CD4-positive, alpha-beta T cell treated with Interferon alpha-2 for 1 hour (primary cell): ENCODE measurements around the gene LEO1.
A peak's percentile ranks its signal among the peaks of the same experiment; 100 is the strongest.

Experiments used
- DNase-seq, 2 donors: peaks; one replicate each; pipeline ENCODE4 v3.0.0-alpha.2; 2020 to 2022

LEO1 gene

GRCh38 chr15:51971375-51972133 is at the start of gene LEO1:
TSS of gene LEO1 (minus strand) at chr15:51971778. CDS start at chr15:51971745, 33 bp downstream.
- DNase-seq = peak; percentile 93 to 96

- peak; percentile 67 to 74 for DNase-seq
These were observed 49.6 kb upstream of the LEO1 start for GRCh38 chr15:52021128-52021671.

DNA sequence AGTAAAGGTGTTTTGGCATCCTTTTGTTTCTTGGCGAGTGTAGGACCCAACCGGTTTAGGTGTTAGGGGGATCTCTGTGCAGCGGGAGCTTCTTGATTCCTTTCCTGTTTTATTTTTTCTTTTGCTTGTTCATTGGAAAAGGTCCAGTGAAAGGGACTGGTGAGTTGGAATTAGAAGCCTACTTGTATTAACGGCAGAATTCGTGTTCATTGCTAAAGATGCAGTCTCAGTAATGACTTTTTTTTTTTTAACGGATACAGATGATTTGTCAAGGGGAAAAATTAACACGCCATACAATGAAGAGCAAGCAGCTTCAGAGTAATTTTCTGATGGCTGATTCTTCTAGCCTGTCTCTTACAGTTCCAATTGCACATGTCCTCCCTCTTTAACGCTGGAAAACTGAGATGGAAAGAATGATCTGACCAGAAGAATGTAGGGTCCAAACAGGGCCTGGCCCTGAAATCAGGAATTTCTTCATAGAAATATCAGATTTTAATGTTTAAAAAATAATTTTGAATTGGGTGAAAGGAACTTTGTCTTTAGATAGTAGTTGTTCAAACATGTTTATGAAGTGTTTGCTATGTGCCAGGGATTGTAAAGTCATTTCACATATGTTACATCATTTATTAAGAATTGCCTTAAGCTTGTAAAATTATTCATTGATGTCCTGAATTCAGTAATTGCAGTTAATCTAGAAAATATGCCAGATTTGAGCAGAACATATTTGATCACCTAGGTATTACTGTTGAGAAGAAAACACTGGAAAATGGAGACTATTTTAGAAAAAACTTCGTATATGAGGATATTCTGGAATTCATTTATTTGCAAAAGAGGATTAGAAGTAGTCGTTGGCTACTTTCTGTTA is 48.9 kb upstream of the LEO1 start:
- peak in 1 of 2 donors; percentile 19 for DNase-seq

GRCh38 chr15:52019394-52020220 is 48.0 kb upstream of the LEO1 start:
- DNase-seq = peak; percentile 71 to 76

GRCh38 chr15:52018693-52019393 is 47.3 kb upstream of the LEO1 start, which contains the start of gene MAPK6:
TSS of gene MAPK6 (plus strand) at chr15:52019219. CDS start at chr15:52046461, 27,242 bp downstream.
- peak; percentile 94 to 96 for DNase-seq

DNA sequence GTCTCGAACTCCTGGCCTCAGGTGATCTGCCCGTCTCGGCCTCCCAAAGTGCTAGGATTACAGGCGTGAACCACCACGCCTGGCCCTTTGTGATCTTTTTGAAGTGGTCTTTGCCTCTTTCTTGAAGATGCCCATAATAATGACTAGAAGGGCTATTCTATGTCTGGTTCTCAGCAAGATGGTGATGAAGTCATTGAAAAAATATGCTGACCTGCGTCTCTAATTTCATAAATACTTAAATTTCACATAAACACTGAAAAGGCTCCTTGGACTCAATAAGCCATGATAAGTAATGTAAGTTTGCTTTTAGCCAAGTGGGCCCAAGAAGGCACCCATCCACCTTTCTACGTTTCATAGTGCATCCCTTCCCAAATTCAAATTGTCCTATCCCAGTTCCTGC is 46.7 kb upstream of the LEO1 start:
- no peak for DNase-seq

DNA sequence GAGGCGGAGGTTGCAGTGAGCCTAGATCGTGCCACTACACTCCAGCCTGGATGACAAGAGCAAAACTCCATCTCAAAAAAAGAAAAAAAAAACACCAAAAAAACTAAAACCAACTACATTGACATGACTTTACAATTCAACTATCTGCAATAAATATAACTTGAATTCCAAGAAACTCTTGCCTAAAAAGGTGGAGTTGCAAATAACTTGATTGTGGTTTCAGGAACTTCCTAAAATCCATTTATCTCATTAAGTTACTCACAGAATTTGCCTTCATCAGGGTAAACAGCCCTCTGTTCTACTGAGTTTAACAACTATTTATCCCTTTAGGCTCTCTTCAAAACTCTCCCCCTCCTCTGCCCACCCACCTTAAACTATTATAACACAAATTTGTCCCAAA is 44.7 kb upstream of the LEO1 start:
- no peak for DNase-seq

GRCh38 chr15:52014616-52015015 is 43.0 kb upstream of the LEO1 start:
- no peak for DNase-seq

GRCh38 chr15:52013151-52013791 is 41.7 kb upstream of the LEO1 start:
- DNase-seq = no peak

- DNase-seq = no peak
These were observed 40.6 kb upstream of the LEO1 start for GRCh38 chr15:52012210-52012609.

- DNase-seq = no peak
These were observed 40.1 kb upstream of the LEO1 start for GRCh38 chr15:52011711-52012144.

DNA sequence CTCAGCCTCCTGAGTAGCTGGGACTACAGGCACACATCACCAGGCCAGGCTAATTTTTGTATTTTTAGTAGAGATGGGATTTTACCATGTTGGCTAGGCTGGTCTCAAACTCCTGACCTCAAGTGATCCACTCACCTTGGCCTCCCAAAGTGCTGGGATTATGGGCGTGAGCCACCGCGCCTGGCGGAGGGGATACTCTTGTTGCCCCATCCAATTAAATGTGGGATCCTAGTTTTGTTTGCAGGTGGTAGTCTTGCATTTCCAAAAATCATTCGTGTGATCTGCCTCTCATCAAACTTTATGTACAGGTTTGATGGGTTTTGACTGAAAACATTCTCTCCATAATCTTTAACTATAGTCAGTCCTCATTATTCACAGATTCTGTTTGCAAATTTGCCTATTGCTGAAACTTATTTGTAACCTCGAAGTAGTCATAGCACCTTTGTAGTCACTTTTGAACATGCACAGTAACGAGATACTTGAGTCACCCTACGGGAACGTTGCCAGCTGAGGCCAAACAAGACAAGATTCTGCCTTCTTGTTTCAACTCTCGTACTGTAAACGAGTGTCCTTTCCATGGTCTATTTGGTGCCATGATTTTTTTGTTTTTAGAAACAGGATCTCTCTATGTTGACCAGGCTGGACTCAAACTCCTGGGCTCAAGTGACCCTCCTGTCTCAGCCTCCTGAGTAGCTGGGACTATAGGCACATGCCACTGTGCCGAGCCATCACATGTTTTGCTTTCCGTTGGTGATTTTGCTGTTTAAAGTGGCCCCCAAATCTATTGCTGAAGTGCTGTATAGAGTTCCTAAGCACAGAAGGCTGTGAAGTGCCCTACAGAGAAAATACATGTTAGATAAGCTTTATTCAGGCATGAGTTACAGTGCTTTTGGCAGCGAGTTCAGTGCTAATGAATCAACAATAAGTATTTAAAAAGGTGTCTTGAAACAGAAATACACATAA is 39.3 kb upstream of the LEO1 start:
- DNase-seq = no peak

DNA sequence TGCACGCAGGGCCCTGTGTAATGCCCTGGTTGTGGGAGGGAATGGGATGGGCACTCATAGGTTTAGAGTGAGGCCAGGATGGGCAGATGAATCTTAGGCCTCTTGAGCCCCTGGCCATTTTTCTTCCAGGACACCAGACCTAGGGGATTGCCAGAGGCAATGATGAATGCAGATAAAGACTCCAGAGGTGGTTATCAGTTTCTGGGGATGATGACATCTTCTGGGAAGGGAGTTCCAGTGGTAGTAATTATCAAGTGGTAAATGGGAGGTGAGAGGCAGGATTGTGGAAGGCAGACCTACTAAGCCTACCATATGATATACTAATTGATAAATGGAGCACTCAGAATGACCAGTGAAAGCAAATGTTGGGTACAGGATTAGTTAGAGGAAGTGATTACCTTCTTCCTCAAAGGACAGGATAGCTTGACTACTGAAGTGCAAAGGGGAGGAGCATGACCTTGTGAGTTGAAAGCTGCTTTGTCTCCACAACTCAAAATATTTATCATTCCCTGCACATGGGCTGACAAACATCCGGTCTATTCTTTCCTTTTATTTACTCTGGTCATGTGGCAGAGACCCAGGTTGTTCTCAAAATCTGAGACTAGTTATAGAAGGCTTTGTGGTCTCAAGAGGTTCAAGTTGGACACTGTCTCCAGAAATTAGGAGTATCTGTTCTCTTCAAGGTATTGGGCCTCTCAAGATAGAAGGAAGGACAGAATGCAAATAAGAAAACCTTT is 37.3 kb upstream of the LEO1 start:
- DNase-seq = no peak

DNA sequence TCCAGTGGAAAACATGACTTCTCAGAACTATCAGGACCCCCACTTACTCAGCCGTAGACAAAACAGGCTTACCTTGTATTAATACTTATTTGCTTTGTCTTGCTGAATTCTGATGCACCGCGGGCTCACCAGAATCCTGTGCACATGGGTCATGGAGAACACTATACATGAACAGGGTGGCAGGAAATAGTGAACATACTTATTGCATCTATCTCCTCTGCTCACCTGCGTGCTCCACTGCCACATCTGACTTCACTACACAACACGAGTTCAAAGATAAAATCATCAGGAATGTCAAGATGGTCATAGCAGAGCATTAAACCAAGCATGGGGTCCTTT is 36.8 kb upstream of the LEO1 start:
- no peak for DNase-seq

GRCh38 chr15:52006702-52007340 is 35.2 kb upstream of the LEO1 start:
- no peak for DNase-seq

- DNase-seq = no peak
These were observed 34.4 kb upstream of the LEO1 start for GRCh38 chr15:52005748-52006701.

DNA sequence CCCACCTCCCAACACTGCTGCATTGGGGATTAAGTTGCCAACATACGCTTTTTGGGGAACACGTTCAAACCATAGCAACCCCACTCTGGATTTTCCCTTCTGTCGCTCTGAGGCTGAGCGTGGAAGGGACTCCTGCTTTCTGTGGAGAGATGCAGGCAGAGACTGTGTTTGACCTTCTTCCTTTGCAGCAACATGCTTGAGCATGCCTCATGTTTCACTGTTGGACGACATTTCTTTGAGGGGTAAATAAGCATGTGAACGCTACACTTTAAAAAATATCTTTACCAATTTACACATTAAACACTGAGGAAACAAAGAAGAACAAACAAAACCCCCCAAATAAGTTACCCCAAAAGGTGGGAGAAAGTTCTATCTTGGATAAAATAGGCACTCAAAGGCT is 33.2 kb upstream of the LEO1 start:
- no peak for DNase-seq

- no peak for DNase-seq
These were observed 32.1 kb upstream of the LEO1 start for GRCh38 chr15:52003710-52004109.
